Neuronal stem cell (in vitro differentiated cells): ENCODE results near the gene CA7.

Experiments used
- DNase-seq: peaks from one replicate; pipeline ENCODE4 v3.0.0-alpha.2; 2013; ENCODE audit warnings: low spot score
- H2AFZ ChIP-seq: one replicate; pipeline ENCODE4 v1.6.1; 2013; ENCODE audit warnings: mild to moderate bottlenecking, low read length, inconsistent platforms
- H2AK5ac ChIP-seq: 2 replicates; pipeline ENCODE4 v1.6.1; 2013; ENCODE audit warnings: low read depth, mild to moderate bottlenecking, inconsistent platforms, low read length, moderate library complexity, mixed read lengths
- H2BK120ac ChIP-seq: 2 replicates; pipeline ENCODE4 v1.6.1; 2013; ENCODE audit warnings: low read depth, mild to moderate bottlenecking, inconsistent platforms, low read length, moderate library complexity, mixed read lengths
- H2BK12ac ChIP-seq: one replicate; pipeline ENCODE4 v1.6.1; 2013; ENCODE audit warnings: low read length, inconsistent platforms
- H2BK15ac ChIP-seq: 2 replicates; pipeline ENCODE4 v1.6.1; 2013; ENCODE audit warnings: mild to moderate bottlenecking, low read length, inconsistent platforms, mixed read lengths
- H2BK5ac ChIP-seq: one replicate; pipeline ENCODE4 v1.6.1; 2013; ENCODE audit warnings: inconsistent platforms, mild to moderate bottlenecking, low read length, moderate library complexity
- H3K14ac ChIP-seq: one replicate; pipeline ENCODE4 v1.6.1; 2013; ENCODE audit warnings: low read length, inconsistent platforms
- H3K18ac ChIP-seq: 2 replicates; pipeline ENCODE4 v1.6.1; 2013; ENCODE audit warnings: low read length, inconsistent platforms
- H3K23ac ChIP-seq: 2 replicates; pipeline ENCODE4 v1.6.1; 2013; ENCODE audit warnings: low read depth, mild to moderate bottlenecking, mixed read lengths, low read length, inconsistent platforms; ENCODE audit not compliant: poor library complexity
- H3K27ac ChIP-seq: replicated peaks from 3 replicates; pipeline ENCODE4 v1.5.1; 2013; ENCODE audit warnings: low read length, inconsistent platforms
- H3K27me3 ChIP-seq, 3 experiments: 2 replicates each; pipeline ENCODE4 v1.6.1; 2013; ENCODE audit warnings: low read length in 3 of 3, mild to moderate bottlenecking in 2 of 3, inconsistent platforms in 1 of 3, low read depth in 1 of 3, mixed read lengths in 1 of 3, moderate library complexity in 1 of 3; ENCODE audit not compliant: control insufficient read depth in 3 of 3, insufficient read depth in 3 of 3
- H3K36me3 ChIP-seq, 2 donors: replicated peaks in 1 of 2; 2 replicates each; pipeline ENCODE4 v1.6.1; 2013; ENCODE audit warnings: low read length in 2 of 2; ENCODE audit not compliant: control insufficient read depth in 2 of 2, insufficient read depth in 2 of 2
- H3K4ac ChIP-seq: 2 replicates; pipeline ENCODE4 v1.6.1; 2013; ENCODE audit warnings: inconsistent platforms, mild to moderate bottlenecking, low read length, moderate library complexity
- H3K4me1 ChIP-seq, 2 donors: 1 replicate in 1 of 2; 2 replicates in 1 of 2; pipeline ENCODE4 v1.6.1; 2013; ENCODE audit warnings: low read length in 2 of 2, low read depth in 1 of 2; ENCODE audit not compliant: control insufficient read depth in 2 of 2, insufficient read depth in 1 of 2
- H3K4me2 ChIP-seq: one replicate; pipeline ENCODE4 v1.6.1; 2013; ENCODE audit warnings: mild to moderate bottlenecking, low read length, inconsistent platforms; ENCODE audit not compliant: insufficient read depth, poor library complexity, severe bottlenecking
- H3K4me3 ChIP-seq, 2 donors: 2 replicates each; pipeline ENCODE4 v1.5.1; 2013; ENCODE audit warnings: low read length in 2 of 2, mild to moderate bottlenecking in 2 of 2, inconsistent platforms in 1 of 2, moderate library complexity in 1 of 2
- H3K79me1 ChIP-seq: one replicate; pipeline ENCODE4 v1.6.1; 2013; ENCODE audit warnings: low read depth, mild to moderate bottlenecking, inconsistent platforms, low read length, moderate library complexity
- H3K9ac ChIP-seq: one replicate; pipeline ENCODE4 v1.6.1; 2013; ENCODE audit warnings: mild to moderate bottlenecking, low read depth, low read length, inconsistent platforms; ENCODE audit not compliant: poor library complexity
- H3K9me3 ChIP-seq, 2 donors: replicated peaks in 1 of 2; 2 replicates each; pipeline versions ENCODE3 to v1.6.1; 2013; ENCODE audit warnings: low read length in 2 of 2, mild to moderate bottlenecking in 2 of 2, inconsistent platforms in 1 of 2, low read depth in 1 of 2, mixed read lengths in 1 of 2, moderate library complexity in 1 of 2; ENCODE audit not compliant: control insufficient read depth in 2 of 2, insufficient read depth in 1 of 2
- H4K8ac ChIP-seq: one replicate; pipeline ENCODE4 v1.6.1; 2013; ENCODE audit warnings: low read depth, mild to moderate bottlenecking, inconsistent platforms, low read length, moderate library complexity
- H4K91ac ChIP-seq: one replicate; pipeline ENCODE4 v1.6.1; 2013; ENCODE audit warnings: low read length, low read depth, mild to moderate bottlenecking, inconsistent platforms; ENCODE audit not compliant: poor library complexity
- WGBS, 2 donors: extraction: QIAGEN DNeasy Blood & Tissue Kit; methylation state at CpG; one replicate each; pipeline ENCODE4 v1.1.7; 2013; ENCODE audit warnings: missing lambda C conversion rate in 2 of 2, mixed read lengths in 1 of 2; ENCODE audit not compliant: insufficient read length in 2 of 2, insufficient replicate concordance in 1 of 2; ENCODE audit errors: extremely low coverage in 2 of 2; 5-methylcytosine and 5-hydroxymethylcytosine counted together

Gene CA7

DNA sequence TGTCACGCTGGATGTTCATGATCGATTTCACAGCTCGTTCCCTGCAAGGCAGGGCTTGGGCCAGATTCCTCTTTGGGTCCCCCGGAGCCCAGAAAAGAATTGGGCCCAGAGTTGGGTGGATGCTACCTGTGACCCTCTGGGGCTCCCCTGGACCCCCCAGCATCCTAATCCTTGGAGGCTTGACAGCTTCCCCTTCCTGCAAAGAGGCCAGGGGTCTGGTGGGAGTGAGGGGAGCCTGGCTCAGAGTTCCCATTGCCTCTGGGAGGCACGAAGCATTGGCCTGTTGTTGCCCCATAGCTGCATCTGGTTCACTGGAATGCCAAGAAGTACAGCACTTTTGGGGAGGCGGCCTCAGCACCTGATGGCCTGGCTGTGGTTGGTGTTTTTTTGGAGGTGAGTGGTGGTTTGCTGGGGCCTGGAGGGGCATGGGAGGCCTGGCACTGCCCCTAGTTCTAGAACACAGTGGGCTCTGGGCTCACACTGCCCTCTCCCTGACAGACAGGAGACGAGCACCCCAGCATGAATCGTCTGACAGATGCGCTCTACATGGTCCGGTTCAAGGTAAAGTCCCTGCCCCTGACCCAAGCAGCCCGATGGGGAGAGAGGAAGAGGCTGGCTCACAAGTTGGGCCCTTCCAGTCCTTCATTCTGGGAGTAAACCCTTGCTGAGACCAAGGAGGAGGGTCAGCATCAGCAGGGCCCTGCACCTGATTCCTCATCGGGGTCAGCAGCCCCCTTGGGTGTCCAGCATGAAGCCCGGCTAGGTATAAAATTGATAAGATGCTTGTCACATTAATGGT is 7.2 kb downstream of the CA7 start:
- no peak overlapping the region for H3K9ac ChIP-seq
- H2BK12ac ChIP-seq: no peak overlapping the region
- H3K4me1 ChIP-seq: no peaks in the 10 kb centered on the region
- no peaks in the 10 kb centered on the region for H3K79me1 ChIP-seq
- H3K9me3 ChIP-seq: no peaks in the 10 kb centered on the region
- no peak for DNase-seq
- H3K27ac ChIP-seq: no peak overlapping the region
- no peak overlapping the region for H2AFZ ChIP-seq
- H2BK15ac ChIP-seq: peak overlapping the region; percentile 59
- no peak overlapping the region for H3K23ac ChIP-seq
- no peak overlapping the region for H4K91ac ChIP-seq
- H3K14ac ChIP-seq: no peak overlapping the region
- peaks cover 0 to 82% (median 11%) of the 10 kb centered on the region in 3 experiments for H3K27me3 ChIP-seq
- H2BK5ac ChIP-seq: no peak overlapping the region
- H3K4me2 ChIP-seq: no peak overlapping the region
- no CpG with 5 or more reads among the region's 13 CpGs for WGBS, 2 donors
- H3K36me3 ChIP-seq: no peaks in the 10 kb centered on the region
- peak overlapping the region; percentile 67 for H3K18ac ChIP-seq
- no peak overlapping the region for H2BK120ac ChIP-seq
- peak overlapping the region; percentile 34 for H2AK5ac ChIP-seq
- H3K4ac ChIP-seq: no peak overlapping the region
- H4K8ac ChIP-seq: no peak overlapping the region
- H3K4me3 ChIP-seq: no peak overlapping the region

DNA sequence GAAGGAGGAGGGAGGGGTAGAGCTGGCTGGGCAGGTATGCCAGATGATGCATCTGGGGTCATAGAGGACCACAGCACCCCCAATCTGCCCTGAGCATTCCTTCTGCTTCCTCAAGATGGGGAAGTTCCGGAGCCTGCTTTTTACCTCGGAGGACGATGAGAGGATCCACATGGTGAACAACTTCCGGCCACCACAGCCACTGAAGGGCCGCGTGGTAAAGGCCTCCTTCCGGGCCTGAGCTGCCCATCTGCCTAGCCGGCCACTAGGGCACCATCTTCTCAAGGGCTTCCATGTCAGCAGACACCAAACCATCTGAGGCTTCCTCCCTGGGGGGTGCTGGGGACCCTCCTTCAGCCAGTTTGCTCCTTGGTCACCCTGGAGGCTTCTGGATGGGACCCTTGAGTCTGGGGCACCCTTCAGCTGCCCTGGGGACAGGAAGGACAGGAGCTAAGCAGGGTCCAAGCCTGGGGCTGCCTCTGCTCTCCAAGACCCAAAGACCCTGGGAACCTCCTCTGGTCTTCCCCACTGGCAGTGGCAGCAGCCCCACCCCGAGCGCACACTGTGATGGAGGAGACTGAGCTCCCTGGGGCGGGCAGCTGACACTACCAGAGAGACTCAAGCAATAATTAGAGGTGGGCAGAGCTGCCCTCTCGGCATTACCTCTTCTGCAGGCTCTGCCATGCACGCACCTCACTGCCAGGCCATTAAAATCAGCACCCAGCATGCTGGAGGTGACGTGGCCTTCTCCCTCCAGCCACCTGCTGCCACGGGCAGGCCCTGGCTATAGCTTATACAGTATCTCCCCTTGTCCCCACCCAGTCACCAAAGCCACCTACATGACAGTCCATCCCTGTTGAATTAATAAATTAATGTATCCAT is 9.3 kb downstream of the CA7 start:
- DNase-seq: no peak
- H4K91ac ChIP-seq: no peak overlapping the region
- H3K4ac ChIP-seq: no peak overlapping the region
- H3K23ac ChIP-seq: no peak overlapping the region
- no peak overlapping the region for H2BK15ac ChIP-seq
- no peak overlapping the region for H3K4me2 ChIP-seq
- H3K9me3 ChIP-seq: no peaks in the 10 kb centered on the region
- no peak overlapping the region for H2BK5ac ChIP-seq
- H3K4me3 ChIP-seq: no peak overlapping the region
- H3K14ac ChIP-seq: no peak overlapping the region
- no peaks in the 10 kb centered on the region for H3K36me3 ChIP-seq
- no peak overlapping the region for H2BK12ac ChIP-seq
- no peaks in the 10 kb centered on the region for H3K4me1 ChIP-seq
- H2BK120ac ChIP-seq: no peak overlapping the region
- WGBS, 2 donors: no CpG with 5 or more reads among the region's 15 CpGs
- no peak overlapping the region for H3K27ac ChIP-seq
- no peak overlapping the region for H2AK5ac ChIP-seq
- H3K9ac ChIP-seq: no peak overlapping the region
- no peaks in the 10 kb centered on the region for H3K79me1 ChIP-seq
- H3K27me3 ChIP-seq: peaks cover 0 to 68% (median 0%) of the 10 kb centered on the region in 3 experiments
- H2AFZ ChIP-seq: no peak overlapping the region
- H3K18ac ChIP-seq: no peak overlapping the region
- H4K8ac ChIP-seq: no peak overlapping the region

DNA sequence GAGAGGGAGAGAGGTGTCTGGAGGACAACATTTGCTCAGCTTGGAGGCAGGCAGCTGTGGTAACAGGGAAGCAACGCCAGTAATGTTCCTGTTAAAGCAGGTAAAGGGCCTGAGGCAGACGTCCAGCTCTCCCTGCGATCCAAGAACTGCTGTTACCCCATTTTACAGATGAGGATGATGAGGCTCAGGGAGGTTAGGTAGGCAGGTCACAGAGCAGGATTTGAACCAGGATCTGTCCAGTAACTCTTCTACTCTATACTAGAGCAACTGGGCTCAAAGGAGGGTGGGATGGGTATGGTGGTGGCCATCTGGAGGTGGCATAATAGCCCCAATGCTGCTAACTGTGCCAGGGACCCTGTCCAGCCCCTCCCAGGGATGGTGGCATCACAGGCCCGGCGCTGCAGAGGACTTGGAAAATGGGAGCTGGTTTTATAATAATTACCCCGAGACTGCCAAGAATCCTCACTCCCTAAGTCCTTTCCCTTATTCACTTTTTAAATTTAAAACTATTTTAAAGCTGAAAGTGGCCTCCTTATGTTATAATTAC is 12.0 kb downstream of the CA7 start:
- Histone ChIP-seq H3K18ac (no peak overlapping the region), H3K9ac (no peak overlapping the region), H3K4me1 (peaks cover 0 to 2% of the 10 kb centered on the region in 2 donors), H2BK120ac (no peak overlapping the region), H2BK12ac (no peak overlapping the region), H3K4me3 (no peak overlapping the region), H3K27ac (no peak overlapping the region), H3K23ac (no peak overlapping the region), H2AFZ (no peak overlapping the region), H3K4me2 (no peak overlapping the region), H3K27me3 (peaks cover 0 to 54% (median 0%) of the 10 kb centered on the region in 3 experiments), H2BK5ac (no peak overlapping the region), H3K9me3 (no peaks in the 10 kb centered on the region), H3K14ac (no peak overlapping the region), H3K79me1 (no peaks in the 10 kb centered on the region), H2AK5ac (no peak overlapping the region), H4K8ac (no peak overlapping the region), H3K36me3 (no peaks in the 10 kb centered on the region), H4K91ac (no peak overlapping the region), H3K4ac (no peak overlapping the region), H2BK15ac (no peak overlapping the region)
- WGBS, 2 donors: no CpG with 5 or more reads among the region's 6 CpGs
- no peak for DNase-seq

GRCh38 chr16:66856801-66857200 is 12.6 kb downstream of the CA7 start:
- Histone ChIP-seq H3K27me3 (peaks cover 0 to 52% (median 0%) of the 10 kb centered on the region in 3 experiments), H3K4ac (no peak overlapping the region), H3K36me3 (no peaks in the 10 kb centered on the region), H3K14ac (no peak overlapping the region), H3K79me1 (no peaks in the 10 kb centered on the region), H3K4me3 (no peak overlapping the region), H3K27ac (no peak overlapping the region), H4K91ac (no peak overlapping the region), H3K9ac (no peak overlapping the region), H2BK12ac (no peak overlapping the region), H3K9me3 (no peaks in the 10 kb centered on the region), H2BK5ac (no peak overlapping the region), H2AFZ (no peak overlapping the region), H2BK15ac (no peak overlapping the region), H4K8ac (no peak overlapping the region), H3K18ac (no peak overlapping the region), H3K23ac (no peak overlapping the region), H3K4me1 (peaks cover 0 to 2% of the 10 kb centered on the region in 2 donors), H3K4me2 (no peak overlapping the region), H2AK5ac (no peak overlapping the region), H2BK120ac (no peak overlapping the region)
- DNase-seq: no peak
- WGBS, 2 donors: no CpG with 5 or more reads among the region's 2 CpGs
